ENCODE results near the gene PNMA8A.

Gene PNMA8A

DNA sequence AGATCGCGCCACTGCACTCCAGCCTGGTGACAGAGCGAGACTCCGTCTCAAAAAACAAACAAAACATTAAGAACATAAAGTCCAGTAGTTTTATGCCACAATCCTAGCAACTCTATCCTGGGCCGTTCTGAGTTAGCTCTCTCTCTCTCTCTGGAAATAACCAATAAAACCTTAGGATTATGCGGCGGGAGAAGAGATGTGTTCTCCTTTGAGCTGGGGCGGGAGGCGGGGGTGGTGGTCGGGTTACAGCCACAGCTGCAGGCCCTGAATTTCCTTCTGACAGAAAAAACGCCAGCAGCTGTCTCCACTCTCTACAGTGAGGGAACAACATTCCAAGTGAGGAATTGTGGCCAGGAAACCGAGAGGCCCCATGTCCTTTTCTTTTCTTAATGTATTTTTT lies 9.1 kb upstream of the PNMA8A start:
- Histone ChIP-seq H3K36me3 (ENCODE audit: control insufficient read depth, insufficient read depth, low read length) (no peaks in the 10 kb centered on the region), H3K4me3 (ENCODE audit: low read depth, low read length) (no peak overlapping the region), H3K9ac (no peak overlapping the region), H2AFZ (no peak overlapping the region), H3K27ac (no peak overlapping the region), H3K4me2 (ENCODE audit: low read length) (no peak overlapping the region), H3K79me2 (no peaks in the 10 kb centered on the region), H3K9me3 (ENCODE audit: control insufficient read depth, low read length) (no peaks in the 10 kb centered on the region), H3K4me1 (no peaks in the 10 kb centered on the region), H3K27me3 (ENCODE audit: control insufficient read depth, insufficient read depth, low read length) (no peaks in the 10 kb centered on the region)
- TF ChIP-seq, protein P1, sequence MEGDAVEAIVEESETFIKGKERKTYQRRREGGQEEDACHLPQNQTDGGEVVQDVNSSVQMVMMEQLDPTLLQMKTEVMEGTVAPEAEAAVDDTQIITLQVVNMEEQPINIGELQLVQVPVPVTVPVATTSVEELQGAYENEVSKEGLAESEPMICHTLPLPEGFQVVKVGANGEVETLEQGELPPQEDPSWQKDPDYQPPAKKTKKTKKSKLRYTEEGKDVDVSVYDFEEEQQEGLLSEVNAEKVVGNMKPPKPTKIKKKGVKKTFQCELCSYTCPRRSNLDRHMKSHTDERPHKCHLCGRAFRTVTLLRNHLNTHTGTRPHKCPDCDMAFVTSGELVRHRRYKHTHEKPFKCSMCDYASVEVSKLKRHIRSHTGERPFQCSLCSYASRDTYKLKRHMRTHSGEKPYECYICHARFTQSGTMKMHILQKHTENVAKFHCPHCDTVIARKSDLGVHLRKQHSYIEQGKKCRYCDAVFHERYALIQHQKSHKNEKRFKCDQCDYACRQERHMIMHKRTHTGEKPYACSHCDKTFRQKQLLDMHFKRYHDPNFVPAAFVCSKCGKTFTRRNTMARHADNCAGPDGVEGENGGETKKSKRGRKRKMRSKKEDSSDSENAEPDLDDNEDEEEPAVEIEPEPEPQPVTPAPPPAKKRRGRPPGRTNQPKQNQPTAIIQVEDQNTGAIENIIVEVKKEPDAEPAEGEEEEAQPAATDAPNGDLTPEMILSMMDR (IDR thresholded peaks at IDR 0.05), result no peak

DNA sequence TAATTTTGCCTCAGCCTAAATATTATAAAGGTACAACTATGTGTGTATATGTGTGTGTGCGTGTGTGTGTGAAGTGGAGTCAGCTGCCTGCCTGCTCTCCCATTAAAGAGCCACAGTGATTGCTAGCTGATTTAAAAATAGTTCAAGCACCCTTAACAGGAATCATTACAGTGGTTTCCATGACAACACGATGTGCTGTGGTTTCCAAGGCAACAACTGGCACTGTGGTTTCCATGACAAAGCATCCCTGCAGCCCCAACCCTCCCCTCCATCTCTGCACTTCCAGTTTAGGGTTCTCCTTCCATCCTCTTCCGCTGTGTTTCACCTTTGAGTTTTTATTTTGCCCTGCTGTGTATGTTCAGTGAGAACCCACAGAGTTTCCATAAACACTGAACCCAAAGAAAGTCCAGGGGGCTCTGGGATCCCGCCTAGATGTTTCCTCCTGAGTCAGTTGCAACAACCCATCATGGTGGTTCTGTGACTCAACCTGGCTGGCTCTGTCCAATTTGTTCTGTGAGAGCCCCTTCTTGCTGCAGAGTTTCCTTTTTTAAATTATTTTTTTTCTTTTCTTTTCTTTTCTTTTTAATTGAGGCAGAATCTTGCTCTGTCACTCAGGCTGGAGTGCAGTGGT lies 7.1 kb upstream of the PNMA8A start:
- Histone ChIP-seq H3K27me3 (ENCODE audit: control insufficient read depth, insufficient read depth, low read length) (no peaks in the 10 kb centered on the region), H3K27ac (no peak overlapping the region), H3K4me1 (no peaks in the 10 kb centered on the region), H3K4me2 (ENCODE audit: low read length) (no peak overlapping the region), H3K36me3 (ENCODE audit: control insufficient read depth, insufficient read depth, low read length) (no peaks in the 10 kb centered on the region), H3K4me3 (ENCODE audit: low read depth, low read length) (no peak overlapping the region), H3K9me3 (ENCODE audit: control insufficient read depth, low read length) (no peaks in the 10 kb centered on the region), H2AFZ (no peak overlapping the region), H3K9ac (no peak overlapping the region), H3K79me2 (no peaks in the 10 kb centered on the region)
- TF ChIP-seq, protein P1 (IDR thresholded peaks at IDR 0.05), result no peak

DNA sequence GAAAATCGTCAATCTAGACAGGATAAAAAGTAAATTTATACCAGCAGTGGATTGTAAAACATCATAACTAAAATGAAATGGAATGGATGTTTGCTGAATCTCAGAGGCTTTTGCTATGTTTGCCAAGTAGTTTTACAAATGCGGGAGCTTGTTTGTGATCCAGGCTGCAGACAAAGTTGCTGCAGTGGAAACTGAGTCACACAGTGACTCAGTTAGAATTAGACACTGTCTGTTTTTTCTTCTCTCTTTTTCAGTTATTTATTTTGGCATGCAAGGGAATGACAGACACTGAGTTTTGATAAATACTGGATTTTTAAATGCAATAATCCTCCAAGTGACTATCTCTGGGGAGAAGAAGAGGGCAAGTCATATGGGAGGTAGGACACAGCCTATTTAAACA lies 4.6 kb upstream of the PNMA8A start:
- Histone ChIP-seq H3K36me3 (ENCODE audit: control insufficient read depth, insufficient read depth, low read length) (no peaks in the 10 kb centered on the region), H3K27me3 (ENCODE audit: control insufficient read depth, insufficient read depth, low read length) (no peaks in the 10 kb centered on the region), H3K9ac (no peak overlapping the region), H3K4me1 (peaks cover 5% of the 10 kb centered on the region), H3K79me2 (no peaks in the 10 kb centered on the region), H3K4me3 (ENCODE audit: low read depth, low read length) (no peak overlapping the region), H3K9me3 (ENCODE audit: control insufficient read depth, low read length) (no peaks in the 10 kb centered on the region), H3K4me2 (ENCODE audit: low read length) (no peak overlapping the region), H3K27ac (no peak overlapping the region), H2AFZ (no peak overlapping the region)
- TF ChIP-seq, protein P1 (IDR thresholded peaks at IDR 0.05), result no peak

DNA sequence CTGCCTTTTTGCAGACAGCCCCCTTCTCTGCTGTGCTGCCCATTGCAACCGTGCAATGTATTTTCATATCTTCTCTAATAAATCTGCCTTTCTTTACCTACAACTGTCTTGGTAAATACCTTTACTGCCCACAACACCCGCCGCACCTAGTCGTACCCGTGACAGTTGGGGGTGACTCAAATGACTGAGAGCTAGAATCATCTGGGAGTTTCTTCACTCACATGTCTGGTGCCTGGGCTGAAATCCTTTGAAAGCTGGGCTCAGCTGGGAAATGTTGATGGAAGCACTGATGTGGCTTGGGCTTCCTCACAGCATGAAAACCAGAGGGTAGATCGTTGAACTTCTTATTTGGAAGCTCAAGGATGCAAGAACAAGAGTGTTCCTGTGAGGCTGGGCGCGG lies 2.8 kb upstream of the PNMA8A start:
- Histone ChIP-seq H3K79me2 (no peaks in the 10 kb centered on the region), H3K9me3 (ENCODE audit: control insufficient read depth, low read length) (no peaks in the 10 kb centered on the region), H3K4me2 (ENCODE audit: low read length) (no peak overlapping the region), H3K27me3 (ENCODE audit: control insufficient read depth, insufficient read depth, low read length) (no peaks in the 10 kb centered on the region), H2AFZ (no peak overlapping the region), H3K9ac (no peak overlapping the region), H3K27ac (no peak overlapping the region), H3K4me1 (peaks cover 6% of the 10 kb centered on the region), H3K36me3 (ENCODE audit: control insufficient read depth, insufficient read depth, low read length) (no peaks in the 10 kb centered on the region), H3K4me3 (ENCODE audit: low read depth, low read length) (no peak overlapping the region)
- TF ChIP-seq, protein P1 (IDR thresholded peaks at IDR 0.05), result no peak

DNA sequence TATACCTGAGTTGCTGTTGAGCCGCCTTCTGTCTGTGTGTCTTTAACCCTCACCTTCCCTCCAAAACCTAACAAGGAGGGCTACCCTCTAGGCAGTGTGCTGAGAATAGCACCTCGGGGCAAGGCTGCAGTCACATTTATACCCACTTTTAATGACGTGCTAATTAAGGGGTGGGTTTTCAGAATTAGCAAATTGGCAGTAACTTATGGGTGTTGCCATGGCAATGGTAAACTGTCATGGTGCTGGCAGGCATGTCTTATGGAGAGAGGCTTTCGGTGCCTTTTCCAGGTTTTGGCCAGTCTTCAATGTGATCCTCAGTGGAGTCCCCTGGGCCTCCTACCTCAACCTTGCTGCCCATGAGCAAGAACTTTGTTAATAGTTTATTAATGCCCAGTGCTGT lies 1.2 kb upstream of the PNMA8A start:
- Histone ChIP-seq H2AFZ (no peak overlapping the region), H3K27ac (no peak overlapping the region), H3K36me3 (ENCODE audit: control insufficient read depth, insufficient read depth, low read length) (no peaks in the 10 kb centered on the region), H3K4me2 (ENCODE audit: low read length) (no peak overlapping the region), H3K79me2 (no peaks in the 10 kb centered on the region), H3K27me3 (ENCODE audit: control insufficient read depth, insufficient read depth, low read length) (no peaks in the 10 kb centered on the region), H3K9ac (no peak overlapping the region), H3K4me3 (ENCODE audit: low read depth, low read length) (no peak overlapping the region), H3K9me3 (ENCODE audit: control insufficient read depth, low read length) (no peaks in the 10 kb centered on the region), H3K4me1 (peaks cover 6% of the 10 kb centered on the region)
- TF ChIP-seq, protein P1 (IDR thresholded peaks at IDR 0.05), result no peak

All from parathyroid adenoma (tissue), 2 donors.